SIG-M5 treated with dmso at 0.1 percent for 504 hours (cell line): Measurements from ENCODE around the gene PRKCG.
A peak's percentile ranks its signal among the peaks of the same experiment; 100 is the strongest.
"Not testable (repeated sequence)": the region's sequence is repeated elsewhere in the genome, so short reads cannot be mapped to it uniquely, and the experiment has no call there.

Experiments
- DNase-seq: peaks from one replicate; lab custom pipeline; 2025; ENCODE audit not compliant: unreplicated experiment; lab: John Stamatoyannopoulos, UW

Gene PRKCG

GRCh38 chr19:53881482-53882390, at the start of gene PRKCG:
Gene PRKCG, plus strand, starts transcription at chr19:53882197. Its CDS starts 298 bp downstream, at chr19:53882495.
- DNase-seq: no peak

GRCh38 chr19:53832861-53833260, 49.1 kb upstream of the PRKCG start:
- DNase-seq: not testable (repeated sequence)

- DNase-seq: not testable (repeated sequence)
Observed at GRCh38 chr19:53838446-53838845, 43.6 kb upstream of the PRKCG start.

- DNase-seq: not testable (repeated sequence)
Observed at GRCh38 chr19:53840241-53840640, 41.8 kb upstream of the PRKCG start.

DNA sequence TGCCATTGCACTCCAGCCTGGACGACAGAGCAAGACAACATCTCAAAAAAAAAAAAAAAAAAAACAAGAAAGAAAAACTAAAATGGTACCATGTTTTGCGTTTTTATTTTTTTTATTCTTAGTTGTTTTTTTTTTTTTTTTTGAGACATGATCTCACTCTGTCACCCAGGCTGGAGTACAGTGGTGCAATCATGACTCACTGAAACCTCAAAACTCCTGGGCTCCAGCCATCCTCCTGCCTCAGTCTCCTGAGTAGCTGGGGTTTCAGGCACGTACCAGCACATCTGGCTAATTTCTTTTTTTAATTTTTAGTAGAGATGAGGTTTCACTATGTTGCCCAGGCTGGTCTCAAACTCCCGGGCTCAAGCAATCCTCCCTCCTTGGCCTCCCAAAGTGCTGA, 41.1 kb upstream of the PRKCG start:
- DNase-seq: peak; percentile 41

- peak; percentile 30 for DNase-seq
Observed at GRCh38 chr19:53844849-53845246, 37.1 kb upstream of the PRKCG start.

GRCh38 chr19:53847555-53847954, 34.4 kb upstream of the PRKCG start:
- no peak for DNase-seq

DNA sequence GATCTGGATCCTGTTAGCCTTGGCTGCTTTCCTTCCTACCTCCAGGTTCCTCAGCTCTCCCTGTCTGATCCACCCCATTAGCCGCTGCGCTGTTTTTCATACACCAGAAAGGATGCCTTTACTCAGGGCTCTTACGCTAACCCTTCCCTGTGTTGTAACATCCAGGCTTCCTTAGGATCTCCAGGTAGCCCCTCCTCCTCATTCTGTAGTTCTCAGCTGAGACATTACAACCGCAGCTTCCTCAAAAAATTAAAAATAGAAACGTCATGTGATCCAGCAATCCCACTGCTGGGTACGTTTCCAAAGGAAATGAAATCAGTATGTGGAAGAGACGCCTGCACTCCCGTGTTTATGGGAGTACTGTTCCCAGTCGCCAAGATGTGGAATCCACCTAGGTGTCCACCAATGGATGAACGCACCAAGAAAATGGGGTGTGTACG, 32.7 kb upstream of the PRKCG start:
- DNase-seq: peak; percentile 15

GRCh38 chr19:53853707-53854106, 28.3 kb upstream of the PRKCG start:
- peak; percentile 47 for DNase-seq

- no peak for DNase-seq
Observed at GRCh38 chr19:53864308-53864836, 17.6 kb upstream of the PRKCG start.

DNA sequence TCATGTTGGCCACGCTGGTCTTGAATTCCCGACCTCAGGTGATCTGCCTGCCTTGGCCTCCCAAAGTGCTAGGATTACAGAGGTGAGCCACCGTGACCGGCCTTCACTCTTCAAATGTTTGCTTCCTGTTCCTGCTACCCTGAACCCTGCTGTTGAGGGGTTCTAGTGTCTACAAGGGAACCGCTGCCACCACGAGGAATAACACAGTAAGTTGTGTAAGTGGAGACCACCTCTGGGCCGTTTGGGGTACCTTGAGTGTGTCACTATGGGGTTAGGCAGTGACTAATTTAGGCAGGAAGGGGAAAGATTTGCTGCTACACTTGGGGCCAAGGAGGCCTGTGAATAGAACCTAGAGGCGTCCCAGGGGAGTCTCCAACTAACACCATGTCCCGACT, 16.5 kb upstream of the PRKCG start:
- DNase-seq: no peak

DNA sequence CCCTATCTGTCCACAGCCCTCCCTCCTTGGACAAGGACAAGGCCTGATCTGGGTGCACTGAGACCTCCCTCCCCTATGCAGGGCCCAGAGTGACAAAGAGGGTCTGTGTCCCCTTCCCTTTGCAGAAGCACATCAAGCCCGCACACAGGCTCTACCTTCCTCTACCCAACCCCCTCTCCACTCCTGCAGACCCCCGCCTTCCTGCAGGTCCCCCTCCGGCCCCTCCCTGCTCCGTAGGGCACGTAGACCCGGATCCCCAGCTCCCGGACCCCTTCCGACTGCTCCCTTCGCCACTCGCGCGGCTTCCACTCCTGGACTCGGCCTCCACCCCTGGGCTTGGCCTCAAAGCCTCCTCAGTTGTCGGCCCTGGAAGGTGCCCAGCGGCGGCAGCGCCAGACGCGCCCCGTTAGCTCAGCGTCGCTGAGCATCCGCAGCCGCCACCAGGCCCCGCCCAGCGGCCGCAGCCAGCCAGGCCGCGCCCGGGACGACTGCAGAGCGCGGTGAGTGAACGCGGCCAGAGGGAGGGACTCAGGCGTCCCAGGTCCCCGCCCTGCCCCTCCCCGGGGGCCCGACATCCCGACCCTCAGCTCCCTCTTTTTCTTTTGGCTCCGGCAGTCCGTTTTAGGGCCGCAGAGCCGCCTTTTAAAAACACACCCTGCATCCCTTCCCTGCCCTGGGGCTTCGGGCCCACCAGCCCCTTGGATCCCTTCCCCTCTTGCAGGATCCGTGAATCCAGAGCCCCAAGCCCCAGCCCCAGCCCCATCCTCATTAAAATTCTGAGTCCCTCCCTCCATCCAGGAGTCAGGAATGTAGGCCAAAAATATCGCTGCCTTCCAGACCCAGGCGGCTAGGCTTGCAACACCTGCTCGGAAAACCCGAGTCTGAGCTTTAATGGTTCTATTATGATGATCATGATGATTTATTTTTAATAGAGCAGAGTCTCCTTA, 15.8 kb upstream of the PRKCG start:
- DNase-seq: peak; percentile 33

- DNase-seq: no peak
Observed at GRCh38 chr19:53866865-53867224, 15.2 kb upstream of the PRKCG start.

DNA sequence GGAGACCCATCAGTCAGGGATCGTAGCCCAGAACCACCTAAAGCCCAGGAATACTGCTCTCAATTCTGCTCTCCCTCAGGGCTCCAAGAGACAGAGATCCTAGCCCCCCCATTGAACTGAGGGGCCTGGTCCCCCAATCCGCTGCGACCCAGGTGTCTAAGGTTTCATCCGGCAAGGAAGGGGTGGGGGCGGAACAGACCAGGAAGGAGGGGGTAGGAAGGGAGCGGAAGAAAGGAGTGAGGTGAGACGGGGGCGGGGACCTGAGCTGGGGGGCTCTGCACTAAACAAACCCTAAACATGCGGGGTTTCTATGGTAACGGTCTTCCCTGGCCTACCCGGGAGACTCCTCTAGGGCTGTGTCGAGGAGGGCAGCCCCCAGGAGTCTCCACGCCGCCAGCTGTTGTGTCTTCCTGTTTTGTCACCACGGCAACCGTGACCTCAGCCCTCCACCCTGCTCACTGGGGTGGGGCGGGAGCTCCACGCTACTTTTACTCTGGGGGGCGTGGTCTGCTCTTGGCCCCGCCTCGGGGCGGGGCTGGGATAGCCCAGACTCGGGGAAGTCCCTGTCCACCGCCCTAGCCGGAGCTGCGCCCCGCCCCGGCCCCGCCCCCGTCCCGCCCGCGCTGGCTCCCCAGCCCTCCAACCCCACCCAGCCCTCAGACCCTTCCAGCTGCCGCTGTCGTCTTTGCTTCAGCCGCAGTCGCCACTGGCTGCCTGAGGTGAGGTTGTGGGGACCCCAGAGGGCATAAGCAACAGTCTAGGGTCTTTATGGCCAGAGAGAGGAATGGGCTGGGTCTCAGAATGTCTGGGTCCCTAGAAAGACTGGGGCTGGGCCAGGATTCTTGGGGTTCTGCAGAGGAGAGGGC, 14.5 kb upstream of the PRKCG start, which contains the start of gene MYADM:
TSS of gene MYADM (plus strand) at position 659 of the 866 bp plus-strand sequence. CDS start 5,647 bp downstream, outside the sequence.
- peak; percentile 88 for DNase-seq

GRCh38 chr19:53868091-53868891, 13.7 kb upstream of the PRKCG start:
- no peak for DNase-seq

GRCh38 chr19:53868892-53869804, 12.8 kb upstream of the PRKCG start:
- peak; percentile 84 for DNase-seq

DNA sequence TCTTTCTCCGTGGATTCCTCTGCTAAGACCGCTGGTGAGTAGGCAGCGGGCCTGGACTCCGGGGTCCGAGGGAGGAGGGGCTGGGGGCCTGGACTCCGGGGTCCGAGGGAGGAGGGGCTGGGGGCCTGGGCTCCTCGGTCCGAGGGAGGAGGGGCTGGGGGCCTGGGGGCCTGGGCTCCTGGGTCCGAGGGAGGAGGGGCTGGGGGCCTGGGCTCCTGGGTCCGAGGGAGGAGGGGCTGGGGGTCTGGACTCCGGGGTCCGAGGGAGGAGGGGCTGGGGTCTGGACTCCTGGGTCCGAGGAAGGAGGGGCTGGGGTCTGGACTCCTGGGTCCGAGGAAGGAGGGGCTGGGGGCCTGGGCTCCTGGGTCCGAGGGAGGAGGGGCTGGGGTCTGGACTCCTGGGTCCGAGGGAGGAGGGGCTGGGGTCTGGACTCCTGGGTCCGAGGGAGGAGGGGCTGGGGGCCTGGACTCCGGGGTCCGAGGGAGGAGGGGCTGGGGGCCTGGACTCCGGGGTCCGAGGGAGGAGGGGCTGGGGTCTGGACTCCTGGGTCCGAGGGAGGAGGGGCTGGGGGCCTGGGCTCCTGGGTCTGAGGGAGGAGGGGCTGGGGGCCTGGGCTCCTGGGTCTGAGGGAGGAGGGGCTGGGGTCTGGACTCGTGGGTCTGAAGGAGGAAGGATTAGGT, 12.1 kb upstream of the PRKCG start:
- DNase-seq: not testable (repeated sequence)

DNA sequence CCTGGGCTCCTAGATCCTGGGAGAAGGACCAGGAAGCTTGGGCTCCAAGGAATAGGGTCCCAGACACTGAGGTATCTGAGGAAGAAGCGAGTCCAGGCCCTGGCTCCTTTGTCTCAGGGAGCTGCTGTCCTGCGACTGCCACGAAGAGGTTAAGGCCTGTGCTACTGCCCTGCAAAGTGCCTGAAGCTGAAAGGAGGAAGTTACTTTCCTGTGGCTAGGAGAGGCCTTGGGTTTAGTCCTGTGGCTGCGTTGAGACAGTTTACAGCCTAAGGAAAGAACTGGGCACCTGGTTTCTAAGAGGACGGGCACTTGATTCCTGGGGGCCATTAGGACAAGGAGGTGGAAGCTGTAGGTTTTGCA, 11.5 kb upstream of the PRKCG start:
- peak; percentile 85 for DNase-seq
